K562 (cell line): ENCODE data around the gene PRTN3. TPM values are rescaled to one million over a fixed set of nuclear protein-coding genes. Genes with fewer than 3 reads are reported as not detected.

Experiments used
- DACH1 ChIP-seq: fragments of 450-650 bp; IDR thresholded peaks from 2 replicates; pipeline ENCODE4 v1.6.1; 2018; ENCODE audit not compliant: partially characterized antibody
- DIDO1 ChIP-seq: fragments of 450-650 bp; IDR thresholded peaks from 2 replicates; pipeline ENCODE4 v1.6.1; 2016; ENCODE audit warnings: low read depth, missing biosample characterization, missing genetic modification characterization
- E4F1 ChIP-seq: fragments of 250-450 bp; sonication (Bioruptor Pico); IDR thresholded peaks from 2 replicates; pipeline ENCODE4 v1.5.0; 2021; ENCODE audit warnings: mild to moderate bottlenecking, borderline replicate concordance
- EP400 ChIP-seq: fragments of 450-650 bp; IDR thresholded peaks from 2 replicates; pipeline ENCODE4 v1.6.1; 2017; ENCODE audit warnings: antibody characterized with exemption, mild to moderate bottlenecking, moderate library complexity
- HMGN3 ChIP-seq: IDR thresholded peaks from 2 replicates; pipeline ENCODE4 v1.6.1; 2011; ENCODE audit warnings: borderline replicate concordance, low read depth, mild to moderate bottlenecking, mixed read lengths, low read length; ENCODE audit not compliant: insufficient read length; ENCODE audit errors: extremely low read depth
- ID3 ChIP-seq, 2 experiments: fragments of 250-450 bp in 1 of 2; fragments of 450-650 bp in 1 of 2; sonication (Bioruptor Pico) in 1 of 2; IDR thresholded peaks; 2 replicates each; pipeline versions ENCODE4 v1.6.1 to v1.8.0; 2016 to 2021; ENCODE audit warnings: mild to moderate bottlenecking in 2 of 2, moderate library complexity in 2 of 2, missing compliant biosample characterization in 1 of 2, missing genetic modification characterization in 1 of 2
- MTA2 ChIP-seq: fragments of 450-650 bp; IDR thresholded peaks from 2 replicates; pipeline ENCODE4 v1.6.1; 2016; ENCODE audit warnings: low read depth
- NEUROD1 ChIP-seq: fragments of 150-350 bp; IDR thresholded peaks from 2 replicates; pipeline ENCODE4 v1.6.1; 2014; ENCODE audit warnings: borderline replicate concordance, low read length, low read depth; ENCODE audit not compliant: partially characterized antibody
- NONO ChIP-seq, 2 experiments: fragments of 200-400 bp in 1 of 2; fragments of 450-650 bp in 1 of 2; formaldehyde crosslinking in 1 of 2; IDR thresholded peaks; 2 replicates each; pipeline ENCODE4 v1.6.1; 2017; ENCODE audit warnings: low read depth in 2 of 2, mild to moderate bottlenecking in 2 of 2, moderate library complexity in 2 of 2, low read length in 1 of 2
- PHB2 ChIP-seq: fragments of 450-650 bp; IDR thresholded peaks from 2 replicates; pipeline ENCODE4 v1.6.1; 2017; ENCODE audit warnings: low read depth
- SOX6 ChIP-seq: fragments of 450-650 bp; IDR thresholded peaks from 2 replicates; pipeline ENCODE4 v1.6.1; 2014; ENCODE audit warnings: mild to moderate bottlenecking
- TAF1 ChIP-seq: IDR thresholded peaks from 2 replicates; pipeline ENCODE4 v1.6.1; 2011; ENCODE audit warnings: mild to moderate bottlenecking, low read length, moderate library complexity; ENCODE audit not compliant: insufficient read depth, control insufficient read depth, severe bottlenecking; ENCODE audit errors: extremely low read depth
- YY1 ChIP-seq, 3 experiments: IDR thresholded peaks; 2 replicates each; pipeline ENCODE4 v1.6.1; 2011; ENCODE audit warnings: low read length in 2 of 3, mild to moderate bottlenecking in 2 of 3, moderate library complexity in 2 of 3, borderline replicate concordance in 1 of 3, control low read depth in 1 of 3, low read depth in 1 of 3; ENCODE audit not compliant: insufficient read depth in 3 of 3, insufficient replicate concordance in 2 of 3, control insufficient read depth in 1 of 3, insufficient read length in 1 of 3; ENCODE audit errors: extremely low read depth in 1 of 3
- ZNF175 ChIP-seq: fragments of 200-800 bp; sonication (Bioruptor generic); IDR thresholded peaks from 2 replicates; pipeline ENCODE4 v1.6.1; 2016; ENCODE audit warnings: low read depth, mild to moderate bottlenecking, missing genetic modification characterization, missing compliant biosample characterization
- ZNF57 ChIP-seq: fragments of 450-650 bp; formaldehyde crosslinking; IDR thresholded peaks from 2 replicates; pipeline ENCODE4 v1.4.0; 2020; ENCODE audit warnings: mild to moderate bottlenecking, moderate library complexity
- ZNF717 ChIP-seq: fragments of 250-450 bp; sonication (Bioruptor Pico); IDR thresholded peaks from 2 replicates; pipeline ENCODE4 v1.5.0; 2021
- polyA plus RNA-seq, 8 experiments: library from polyadenylated mRNA; depleted of rRNA in 4 of 8; stranded (reverse) in 5 of 8; unstranded in 3 of 8; fragments of >200 nt; fragmentation: Nextera tagmentation in 2 of 8; fragmentation: Illumina TruSeq in 1 of 8; extraction: Ambion mirVana in 2 of 8; extraction: Trizol in 1 of 8; gene quantifications; 2 replicates each; pipeline versions ENCODE4 v1.2.1 to v1.2.3, GENCODE V29; 2011 to 2014; ENCODE audit warnings: inconsistent platforms in 1 of 8, missing spikeins in 1 of 8
- total RNA-seq, 7 experiments: library from RNA; depleted of rRNA in 6 of 7; stranded (reverse); fragments of >200 nt in 6 of 7; fragmentation: Illumina TruSeq in 2 of 7; extraction: Trizol in 2 of 7; gene quantifications; 2 replicates each; pipeline versions ENCODE4 v1.2.1 to v1.2.3, GENCODE V29; 2011 to 2021; ENCODE audit warnings: low replicate concordance in 1 of 7
- TF ChIP-seq, protein P1 (sequence below), 2 experiments: fragments of 450-650 bp; IDR thresholded peaks; 2 replicates each; pipeline ENCODE4 v1.6.1; 2016

The PRTN3 gene
- total and polyA plus RNA-seq, 9 of the 15 experiments (the other 6 are each of a cell fraction or from before 2014, with no cell fraction given), result 0.14 to 0.86 (median 0.43) TPM; not detected in 3

- TF ChIP-seq ID3 (CRISPR knock-in tag; IDR thresholded peaks at IDR 0.05), result no peak
- peak; percentile 82; the same call in 1 of the 2 replicates for TF ChIP-seq ID3 (tag; IDR thresholded peaks at IDR 0.05)
- no peak for TF ChIP-seq PHB2
- TF ChIP-seq MTA2, result no peak
- no peak for TF ChIP-seq E4F1
- TF ChIP-seq HMGN3, result peak; percentile 44
- TF ChIP-seq TAF1, result no peak
- TF ChIP-seq, protein P1, sequence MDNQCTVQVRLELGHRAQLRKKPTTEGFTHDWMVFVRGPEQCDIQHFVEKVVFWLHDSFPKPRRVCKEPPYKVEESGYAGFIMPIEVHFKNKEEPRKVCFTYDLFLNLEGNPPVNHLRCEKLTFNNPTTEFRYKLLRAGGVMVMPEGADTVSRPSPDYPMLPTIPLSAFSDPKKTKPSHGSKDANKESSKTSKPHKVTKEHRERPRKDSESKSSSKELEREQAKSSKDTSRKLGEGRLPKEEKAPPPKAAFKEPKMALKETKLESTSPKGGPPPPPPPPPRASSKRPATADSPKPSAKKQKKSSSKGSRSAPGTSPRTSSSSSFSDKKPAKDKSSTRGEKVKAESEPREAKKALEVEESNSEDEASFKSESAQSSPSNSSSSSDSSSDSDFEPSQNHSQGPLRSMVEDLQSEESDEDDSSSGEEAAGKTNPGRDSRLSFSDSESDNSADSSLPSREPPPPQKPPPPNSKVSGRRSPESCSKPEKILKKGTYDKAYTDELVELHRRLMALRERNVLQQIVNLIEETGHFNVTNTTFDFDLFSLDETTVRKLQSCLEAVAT (IDR thresholded peaks at IDR 0.05), result peak in 1 of 2 experiments; percentile 75; a peak in 2 of 4 replicates
- peak; percentile 34; the same call in 1 of the 2 replicates for TF ChIP-seq SOX6
- TF ChIP-seq EP400, result peak; percentile 56
- TF ChIP-seq YY1 (IDR thresholded peaks at IDR 0.05; ENCODE audit: borderline replicate concordance in 1 of 3, control insufficient read depth in 1 of 3, extremely low read depth in 1 of 3, insufficient read depth in 3 of 3, insufficient read length in 1 of 3, insufficient replicate concordance in 2 of 3, low read depth in 1 of 3, low read length in 2 of 3), result no peak
- no peak for TF ChIP-seq DIDO1 (tag)
- no peak for TF ChIP-seq ZNF57 (CRISPR knock-in tag)
- no peak for TF ChIP-seq ZNF717 (CRISPR knock-in tag)
- peak in 1 of 2 experiments; percentile 75; a peak in 1 of 4 replicates for TF ChIP-seq NONO (IDR thresholded peaks at IDR 0.05; ENCODE audit: low read depth in 2 of 2, low read length in 1 of 2)
- peak; percentile 28 for TF ChIP-seq NEUROD1
- TF ChIP-seq DACH1, result no peak
- 0 out of 2 replicates have a peak, but pooled peaks have one; percentile 29 for TF ChIP-seq ZNF175 (CRISPR knock-in tag)
Measured at GRCh38 chr19:823565-824121, 17.2 kb upstream of the PRTN3 start (continued).
